ENCODE data around the gene ZNF407. TPM values are rescaled to one million over a fixed set of nuclear protein-coding genes. Genes with fewer than 3 reads are reported as not detected.

Gene ZNF407
- total and polyA plus RNA-seq, 2 of the 13 experiments (the other 11 are each of a cell fraction or from before 2014, with no cell fraction given), result 2.3 to 8.7 TPM

DNA sequence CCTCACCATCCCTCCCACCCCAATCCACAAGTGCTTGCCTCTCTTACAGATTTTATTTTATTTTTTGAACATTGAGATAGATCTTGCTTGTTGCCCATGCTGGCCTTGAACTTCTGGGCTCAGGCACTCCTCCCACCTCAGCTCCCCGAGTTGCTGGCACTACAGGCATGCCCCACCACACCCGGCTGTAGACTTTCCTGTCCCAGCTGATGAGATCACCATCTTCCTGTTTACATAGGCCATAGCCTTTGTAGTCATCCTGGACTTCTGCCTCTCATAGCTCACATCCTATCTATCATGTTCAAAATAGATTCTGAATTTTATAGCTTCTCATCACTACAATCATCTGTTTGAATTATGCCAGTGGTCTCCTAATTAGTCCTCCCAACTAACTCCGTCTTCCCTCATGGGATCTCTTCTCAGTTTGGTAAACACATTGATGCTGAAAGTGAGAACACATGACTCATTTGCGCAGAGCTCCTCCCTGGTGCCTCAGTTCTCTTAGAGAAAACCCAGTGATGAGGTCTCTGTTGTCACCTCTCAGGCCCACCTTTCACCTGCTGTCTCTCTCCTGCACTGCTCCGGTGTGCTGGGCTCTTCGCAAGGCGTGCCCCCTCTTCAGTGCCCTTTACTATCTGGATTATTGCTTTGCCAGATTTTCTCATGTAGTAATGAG lies 243.0 kb downstream of the ZNF407 start (continued):
- TF ChIP-seq, protein P1, sequence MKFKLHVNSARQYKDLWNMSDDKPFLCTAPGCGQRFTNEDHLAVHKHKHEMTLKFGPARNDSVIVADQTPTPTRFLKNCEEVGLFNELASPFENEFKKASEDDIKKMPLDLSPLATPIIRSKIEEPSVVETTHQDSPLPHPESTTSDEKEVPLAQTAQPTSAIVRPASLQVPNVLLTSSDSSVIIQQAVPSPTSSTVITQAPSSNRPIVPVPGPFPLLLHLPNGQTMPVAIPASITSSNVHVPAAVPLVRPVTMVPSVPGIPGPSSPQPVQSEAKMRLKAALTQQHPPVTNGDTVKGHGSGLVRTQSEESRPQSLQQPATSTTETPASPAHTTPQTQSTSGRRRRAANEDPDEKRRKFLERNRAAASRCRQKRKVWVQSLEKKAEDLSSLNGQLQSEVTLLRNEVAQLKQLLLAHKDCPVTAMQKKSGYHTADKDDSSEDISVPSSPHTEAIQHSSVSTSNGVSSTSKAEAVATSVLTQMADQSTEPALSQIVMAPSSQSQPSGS (CRISPR knock-in tag; IDR thresholded peaks at IDR 0.05), result peak; percentile 50; the same call in 1 of the 2 replicates
- TF ChIP-seq TEAD3 (CRISPR knock-in tag; optimal IDR thresholded peaks at IDR 0.05; ENCODE audit: borderline replicate concordance) (peak; percentile 58), ARNT2 (CRISPR knock-in tag; IDR thresholded peaks at IDR 0.05; ENCODE audit: low read depth) (no peak), SMAD1 (CRISPR knock-in tag; IDR thresholded peaks at IDR 0.05; ENCODE audit: borderline replicate concordance, low read depth) (no peak), PTBP1 (IDR thresholded peaks at IDR 0.05; ENCODE audit: low read depth, low read length, poor library complexity, severe bottlenecking) (no peak), NFATC3 (CRISPR knock-in tag; IDR thresholded peaks at IDR 0.05) (no peak), POGZ (CRISPR knock-in tag; IDR thresholded peaks at IDR 0.05) (peak; percentile 92), SETDB1 (CRISPR knock-in tag; IDR thresholded peaks at IDR 0.05; ENCODE audit: borderline replicate concordance) (no peak), RARA (CRISPR knock-in tag; IDR thresholded peaks at IDR 0.05) (peak; percentile 69)
- TF ChIP-seq, protein P2, sequence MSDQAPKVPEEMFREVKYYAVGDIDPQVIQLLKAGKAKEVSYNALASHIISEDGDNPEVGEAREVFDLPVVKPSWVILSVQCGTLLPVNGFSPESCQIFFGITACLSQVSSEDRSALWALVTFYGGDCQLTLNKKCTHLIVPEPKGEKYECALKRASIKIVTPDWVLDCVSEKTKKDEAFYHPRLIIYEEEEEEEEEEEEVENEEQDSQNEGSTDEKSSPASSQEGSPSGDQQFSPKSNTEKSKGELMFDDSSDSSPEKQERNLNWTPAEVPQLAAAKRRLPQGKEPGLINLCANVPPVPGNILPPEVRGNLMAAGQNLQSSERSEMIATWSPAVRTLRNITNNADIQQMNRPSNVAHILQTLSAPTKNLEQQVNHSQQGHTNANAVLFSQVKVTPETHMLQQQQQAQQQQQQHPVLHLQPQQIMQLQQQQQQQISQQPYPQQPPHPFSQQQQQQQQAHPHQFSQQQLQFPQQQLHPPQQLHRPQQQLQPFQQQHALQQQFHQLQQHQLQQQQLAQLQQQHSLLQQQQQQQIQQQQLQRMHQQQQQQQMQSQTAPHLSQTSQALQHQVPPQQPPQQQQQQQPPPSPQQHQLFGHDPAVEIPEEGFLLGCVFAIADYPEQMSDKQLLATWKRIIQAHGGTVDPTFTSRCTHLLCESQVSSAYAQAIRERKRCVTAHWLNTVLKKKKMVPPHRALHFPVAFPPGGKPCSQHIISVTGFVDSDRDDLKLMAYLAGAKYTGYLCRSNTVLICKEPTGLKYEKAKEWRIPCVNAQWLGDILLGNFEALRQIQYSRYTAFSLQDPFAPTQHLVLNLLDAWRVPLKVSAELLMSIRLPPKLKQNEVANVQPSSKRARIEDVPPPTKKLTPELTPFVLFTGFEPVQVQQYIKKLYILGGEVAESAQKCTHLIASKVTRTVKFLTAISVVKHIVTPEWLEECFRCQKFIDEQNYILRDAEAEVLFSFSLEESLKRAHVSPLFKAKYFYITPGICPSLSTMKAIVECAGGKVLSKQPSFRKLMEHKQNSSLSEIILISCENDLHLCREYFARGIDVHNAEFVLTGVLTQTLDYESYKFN (CRISPR knock-in tag; conservative IDR thresholded peaks at IDR 0.05), result peak; percentile 77
- TF ChIP-seq, protein P3, sequence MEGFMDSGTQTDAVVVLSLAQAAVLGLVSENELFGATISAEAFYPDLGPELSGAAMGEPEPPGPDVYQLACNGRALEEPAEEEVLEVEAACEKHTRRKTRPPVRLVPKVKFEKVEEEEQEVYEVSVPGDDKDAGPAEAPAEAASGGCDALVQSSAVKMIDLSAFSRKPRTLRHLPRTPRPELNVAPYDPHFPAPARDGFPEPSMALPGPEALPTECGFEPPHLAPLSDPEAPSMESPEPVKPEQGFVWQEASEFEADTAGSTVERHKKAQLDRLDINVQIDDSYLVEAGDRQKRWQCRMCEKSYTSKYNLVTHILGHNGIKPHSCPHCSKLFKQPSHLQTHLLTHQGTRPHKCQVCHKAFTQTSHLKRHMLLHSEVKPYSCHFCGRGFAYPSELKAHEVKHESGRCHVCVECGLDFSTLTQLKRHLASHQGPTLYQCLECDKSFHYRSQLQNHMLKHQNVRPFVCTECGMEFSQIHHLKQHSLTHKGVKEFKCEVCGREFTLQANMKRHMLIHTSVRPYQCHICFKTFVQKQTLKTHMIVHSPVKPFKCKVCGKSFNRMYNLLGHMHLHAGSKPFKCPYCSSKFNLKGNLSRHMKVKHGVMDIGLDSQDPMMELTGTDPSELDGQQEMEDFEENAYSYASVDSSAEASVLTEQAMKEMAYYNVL (CRISPR knock-in tag; IDR thresholded peaks at IDR 0.05; ENCODE audit: borderline replicate concordance), result peak; percentile 92
- TF ChIP-seq, protein P4, sequence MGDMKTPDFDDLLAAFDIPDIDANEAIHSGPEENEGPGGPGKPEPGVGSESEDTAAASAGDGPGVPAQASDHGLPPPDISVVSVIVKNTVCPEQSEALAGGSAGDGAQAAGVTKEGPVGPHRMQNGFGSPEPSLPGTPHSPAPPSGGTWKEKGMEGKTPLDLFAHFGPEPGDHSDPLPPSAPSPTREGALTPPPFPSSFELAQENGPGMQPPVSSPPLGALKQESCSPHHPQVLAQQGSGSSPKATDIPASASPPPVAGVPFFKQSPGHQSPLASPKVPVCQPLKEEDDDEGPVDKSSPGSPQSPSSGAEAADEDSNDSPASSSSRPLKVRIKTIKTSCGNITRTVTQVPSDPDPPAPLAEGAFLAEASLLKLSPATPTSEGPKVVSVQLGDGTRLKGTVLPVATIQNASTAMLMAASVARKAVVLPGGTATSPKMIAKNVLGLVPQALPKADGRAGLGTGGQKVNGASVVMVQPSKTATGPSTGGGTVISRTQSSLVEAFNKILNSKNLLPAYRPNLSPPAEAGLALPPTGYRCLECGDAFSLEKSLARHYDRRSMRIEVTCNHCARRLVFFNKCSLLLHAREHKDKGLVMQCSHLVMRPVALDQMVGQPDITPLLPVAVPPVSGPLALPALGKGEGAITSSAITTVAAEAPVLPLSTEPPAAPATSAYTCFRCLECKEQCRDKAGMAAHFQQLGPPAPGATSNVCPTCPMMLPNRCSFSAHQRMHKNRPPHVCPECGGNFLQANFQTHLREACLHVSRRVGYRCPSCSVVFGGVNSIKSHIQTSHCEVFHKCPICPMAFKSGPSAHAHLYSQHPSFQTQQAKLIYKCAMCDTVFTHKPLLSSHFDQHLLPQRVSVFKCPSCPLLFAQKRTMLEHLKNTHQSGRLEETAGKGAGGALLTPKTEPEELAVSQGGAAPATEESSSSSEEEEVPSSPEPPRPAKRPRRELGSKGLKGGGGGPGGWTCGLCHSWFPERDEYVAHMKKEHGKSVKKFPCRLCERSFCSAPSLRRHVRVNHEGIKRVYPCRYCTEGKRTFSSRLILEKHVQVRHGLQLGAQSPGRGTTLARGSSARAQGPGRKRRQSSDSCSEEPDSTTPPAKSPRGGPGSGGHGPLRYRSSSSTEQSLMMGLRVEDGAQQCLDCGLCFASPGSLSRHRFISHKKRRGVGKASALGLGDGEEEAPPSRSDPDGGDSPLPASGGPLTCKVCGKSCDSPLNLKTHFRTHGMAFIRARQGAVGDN (CRISPR knock-in tag; IDR thresholded peaks at IDR 0.05), result peak; percentile 50
